Suprapubic skin (tissue), 4 donors: ENCODE measurements around the gene FARS2.

Experiments
- EP300 ChIP-seq: sonication (generic); formaldehyde crosslinking; IDR thresholded peaks from one replicate; pipeline ENCODE4 v1.6.1; 2017; ENCODE audit warnings: antibody characterized with exemption
- POLR2AphosphoS5 ChIP-seq, 3 donors: sonication (generic); formaldehyde crosslinking; IDR thresholded peaks; one replicate each; pipeline ENCODE4 v1.6.1; 2017; ENCODE audit warnings: antibody characterized with exemption in 3 of 3

- no peak for TF ChIP-seq POLR2AphosphoS5 (IDR thresholded peaks at IDR 0.05)
- TF ChIP-seq EP300, result no peak
Observed at GRCh38 chr6:5673019-5673790, 411.9 kb downstream of the FARS2 start.
